Stimulated activated CD4-positive, alpha-beta T cell treated with anti-CD3 and anti-CD28 coated beads, Interleukin-2, amount 100 ng/mL, for 48 hours (primary cell): ENCODE results near the gene LEPR.
"Not testable (repeated sequence)": the region's sequence is repeated elsewhere in the genome, so short reads cannot be mapped to it uniquely, and the experiment has no call there.

ENCODE experiments used
- DNase-seq, 2 donors: peaks; one replicate each; pipeline ENCODE4 v3.0.0-alpha.2; 2020

The LEPR gene, protein sequence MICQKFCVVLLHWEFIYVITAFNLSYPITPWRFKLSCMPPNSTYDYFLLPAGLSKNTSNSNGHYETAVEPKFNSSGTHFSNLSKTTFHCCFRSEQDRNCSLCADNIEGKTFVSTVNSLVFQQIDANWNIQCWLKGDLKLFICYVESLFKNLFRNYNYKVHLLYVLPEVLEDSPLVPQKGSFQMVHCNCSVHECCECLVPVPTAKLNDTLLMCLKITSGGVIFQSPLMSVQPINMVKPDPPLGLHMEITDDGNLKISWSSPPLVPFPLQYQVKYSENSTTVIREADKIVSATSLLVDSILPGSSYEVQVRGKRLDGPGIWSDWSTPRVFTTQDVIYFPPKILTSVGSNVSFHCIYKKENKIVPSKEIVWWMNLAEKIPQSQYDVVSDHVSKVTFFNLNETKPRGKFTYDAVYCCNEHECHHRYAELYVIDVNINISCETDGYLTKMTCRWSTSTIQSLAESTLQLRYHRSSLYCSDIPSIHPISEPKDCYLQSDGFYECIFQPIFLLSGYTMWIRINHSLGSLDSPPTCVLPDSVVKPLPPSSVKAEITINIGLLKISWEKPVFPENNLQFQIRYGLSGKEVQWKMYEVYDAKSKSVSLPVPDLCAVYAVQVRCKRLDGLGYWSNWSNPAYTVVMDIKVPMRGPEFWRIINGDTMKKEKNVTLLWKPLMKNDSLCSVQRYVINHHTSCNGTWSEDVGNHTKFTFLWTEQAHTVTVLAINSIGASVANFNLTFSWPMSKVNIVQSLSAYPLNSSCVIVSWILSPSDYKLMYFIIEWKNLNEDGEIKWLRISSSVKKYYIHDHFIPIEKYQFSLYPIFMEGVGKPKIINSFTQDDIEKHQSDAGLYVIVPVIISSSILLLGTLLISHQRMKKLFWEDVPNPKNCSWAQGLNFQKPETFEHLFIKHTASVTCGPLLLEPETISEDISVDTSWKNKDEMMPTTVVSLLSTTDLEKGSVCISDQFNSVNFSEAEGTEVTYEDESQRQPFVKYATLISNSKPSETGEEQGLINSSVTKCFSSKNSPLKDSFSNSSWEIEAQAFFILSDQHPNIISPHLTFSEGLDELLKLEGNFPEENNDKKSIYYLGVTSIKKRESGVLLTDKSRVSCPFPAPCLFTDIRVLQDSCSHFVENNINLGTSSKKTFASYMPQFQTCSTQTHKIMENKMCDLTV

DNA sequence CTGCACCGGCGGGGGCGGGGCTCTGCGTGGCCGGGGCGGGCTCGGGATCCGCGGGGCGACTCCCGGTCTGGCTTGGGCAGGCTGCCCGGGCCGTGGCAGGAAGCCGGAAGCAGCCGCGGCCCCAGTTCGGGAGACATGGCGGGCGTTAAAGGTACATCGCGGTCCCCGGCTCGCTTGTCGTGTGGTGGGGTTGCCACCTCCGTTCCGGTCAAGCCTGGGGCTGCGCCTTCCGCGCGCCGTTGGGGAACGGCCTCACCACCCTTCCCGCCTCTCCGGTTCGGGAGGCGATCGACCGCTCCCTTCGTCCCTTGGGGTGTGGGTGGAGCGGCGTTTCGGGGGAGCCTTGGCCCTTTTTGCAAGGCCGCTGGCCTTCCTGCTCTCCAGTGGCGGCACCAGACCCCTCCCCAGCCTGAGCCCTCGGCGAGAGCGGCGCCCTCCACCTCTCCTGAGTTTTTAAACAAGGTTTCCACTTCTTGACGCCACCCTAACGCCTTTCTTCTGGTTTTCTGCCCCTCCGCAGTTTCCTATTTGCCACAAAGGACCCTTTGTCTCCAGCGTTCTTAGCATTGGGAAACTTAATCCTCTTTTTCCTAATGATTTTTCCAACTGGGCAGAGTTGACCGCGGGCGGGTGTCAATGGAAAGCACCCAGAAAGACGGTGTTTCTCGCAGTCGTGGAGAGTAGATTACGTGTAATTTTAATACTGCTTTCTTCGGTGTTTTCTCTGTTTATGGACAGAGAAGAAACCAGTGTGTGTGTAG is at the start of gene LEPR, which contains the start of gene LEPROT:
TSS of gene LEPR (plus strand) at position 79 of the 761 bp plus-strand sequence. CDS start 144,898 bp downstream, outside the sequence.
TSS of gene LEPROT (plus strand) at position 79 of the 761 bp plus-strand sequence. CDS start at position 136, 57 bp downstream.
- DNase-seq: no peak

DNA sequence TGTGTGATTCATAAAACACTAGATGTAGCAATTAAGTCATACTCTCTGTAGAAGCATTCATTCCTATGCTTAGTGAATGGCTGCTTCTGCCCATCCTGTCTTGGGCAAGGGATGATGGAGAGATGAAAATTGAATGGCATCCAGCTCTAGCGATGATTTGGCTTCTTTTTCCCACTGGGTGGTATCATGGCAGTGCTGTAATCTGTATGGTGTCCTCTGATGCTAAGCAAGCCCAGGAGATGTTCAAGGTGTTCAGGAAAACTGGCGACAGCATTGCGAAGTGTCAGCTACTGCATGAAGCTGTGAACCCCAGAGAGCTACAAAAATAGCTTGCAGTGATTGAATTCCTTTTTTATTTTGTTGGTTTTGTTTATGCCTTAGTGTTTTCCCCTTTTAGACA is 48.9 kb upstream of the LEPR start:
- DNase-seq: no peak

DNA sequence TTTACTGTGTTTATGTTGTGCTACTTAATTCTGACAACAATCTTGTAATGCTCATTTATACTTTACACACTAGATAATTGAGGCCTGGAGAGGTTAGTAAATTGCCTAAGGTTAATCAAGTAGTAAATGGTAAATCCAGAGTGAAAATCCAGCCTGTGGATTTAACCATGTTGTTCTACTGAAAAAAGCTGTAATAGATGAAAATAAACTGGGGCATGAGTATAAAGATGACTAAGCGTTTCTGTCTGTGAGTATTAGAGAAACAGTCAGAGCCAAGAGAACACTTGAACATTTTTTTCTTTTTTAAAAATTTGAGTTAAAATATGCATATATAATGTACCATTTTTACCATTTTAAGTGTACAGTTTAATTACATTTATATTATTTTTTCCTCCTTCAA is 47.9 kb upstream of the LEPR start:
- no peak for DNase-seq

DNA sequence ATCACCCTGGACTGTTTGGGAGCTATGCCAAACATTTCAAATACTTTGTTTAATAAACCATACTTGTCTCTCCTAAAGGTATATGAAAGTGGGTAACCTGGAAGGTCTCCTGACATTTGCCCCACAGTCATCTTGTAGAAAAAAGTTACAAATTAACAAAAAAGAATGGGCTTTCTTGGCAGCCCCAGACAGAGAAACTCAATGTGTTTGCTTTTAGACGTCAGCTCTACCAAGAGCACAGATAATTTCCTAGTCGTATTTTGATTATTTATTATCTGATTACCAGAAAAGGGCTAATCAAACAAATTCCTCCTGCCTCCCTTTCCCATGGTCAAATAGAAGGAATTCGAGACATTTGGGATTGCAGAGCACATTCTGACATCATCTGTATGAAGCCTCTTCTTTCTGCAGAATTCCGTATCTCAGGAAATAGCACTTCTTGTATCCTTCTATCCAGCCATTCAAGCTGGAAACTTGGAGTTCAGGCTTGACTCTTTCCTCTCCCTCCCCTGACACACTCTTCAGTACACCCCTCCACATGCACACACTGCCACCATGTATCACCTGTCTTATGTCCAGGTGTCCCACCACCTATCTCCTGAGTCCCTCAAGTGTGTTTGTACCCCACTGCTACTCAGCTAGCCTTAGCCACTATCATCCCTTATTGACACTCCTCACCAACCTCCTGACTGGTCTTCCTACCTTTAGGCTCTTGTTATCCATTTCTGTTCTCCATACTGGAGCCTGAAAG is 42.8 kb upstream of the LEPR start:
- DNase-seq: no peak

DNA sequence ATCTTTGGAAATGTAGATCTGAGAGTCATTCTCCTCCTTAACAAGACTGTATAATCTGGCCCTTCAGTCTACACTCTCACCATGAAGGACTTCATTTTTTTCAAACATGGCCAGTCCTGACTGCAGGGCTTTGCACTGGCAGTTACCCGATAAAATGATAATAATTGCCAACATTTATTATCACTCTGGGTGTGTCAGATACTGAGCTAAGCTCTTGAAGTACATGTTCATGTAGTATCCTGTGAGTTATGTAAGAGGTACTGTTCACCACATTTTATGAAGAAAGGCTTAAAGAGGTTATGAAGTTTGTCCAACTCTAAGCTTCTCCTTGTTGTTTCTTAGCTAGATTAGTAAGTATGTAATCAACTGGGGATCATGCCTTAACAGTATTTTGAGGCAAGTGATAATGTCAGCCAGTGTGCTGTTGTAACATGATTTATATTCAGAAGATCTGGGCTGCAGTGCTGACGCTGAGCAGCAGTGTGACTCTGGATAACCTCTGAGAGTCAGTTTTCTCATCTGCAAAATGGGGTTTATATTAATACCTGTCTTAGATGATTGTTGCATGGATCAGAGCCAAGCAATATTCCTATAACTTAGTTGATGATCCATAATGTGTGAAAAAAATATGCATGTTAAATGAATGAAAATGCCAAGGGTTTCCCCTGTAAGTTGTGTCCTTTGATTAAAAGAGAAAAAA is 42.1 kb upstream of the LEPR start:
- no peak for DNase-seq

DNA sequence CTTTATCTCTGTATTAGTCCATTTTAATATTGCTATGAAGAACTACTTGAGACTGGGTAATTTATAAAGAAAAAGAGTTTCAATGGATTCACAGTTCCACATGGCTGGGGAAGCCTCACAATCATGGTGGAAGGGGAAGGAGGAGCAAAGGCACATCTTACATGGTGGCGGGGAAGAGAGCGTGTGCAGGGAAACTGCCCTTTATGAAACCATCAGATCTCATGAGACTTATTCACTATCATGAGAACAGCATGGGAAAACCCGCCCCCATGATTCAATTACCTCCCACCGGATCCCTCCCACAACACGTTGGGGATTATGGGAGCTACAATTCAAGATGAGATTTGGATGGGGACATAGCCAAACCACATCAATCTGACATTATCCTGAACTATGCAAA is 36.0 kb upstream of the LEPR start:
- not testable (repeated sequence) for DNase-seq

DNA sequence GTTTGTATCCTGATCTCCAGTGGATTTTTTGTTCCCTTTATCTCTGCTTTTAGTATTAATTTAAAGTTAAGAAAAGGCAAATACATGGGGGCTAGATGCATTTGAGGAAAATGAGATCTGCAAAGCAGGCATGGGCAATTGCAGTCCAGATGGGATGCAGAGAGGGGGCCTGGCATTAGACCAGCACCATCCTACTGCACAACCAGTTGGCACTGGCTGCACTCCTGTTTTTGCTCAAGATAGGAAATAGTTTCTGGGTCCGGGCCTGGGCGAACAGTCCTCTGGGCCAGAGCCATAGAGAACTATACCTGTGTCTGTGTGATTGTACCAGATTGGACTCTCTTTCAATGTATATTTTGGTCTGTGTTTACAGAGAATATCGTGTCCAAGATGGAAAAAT is 34.0 kb upstream of the LEPR start:
- no peak for DNase-seq

DNA sequence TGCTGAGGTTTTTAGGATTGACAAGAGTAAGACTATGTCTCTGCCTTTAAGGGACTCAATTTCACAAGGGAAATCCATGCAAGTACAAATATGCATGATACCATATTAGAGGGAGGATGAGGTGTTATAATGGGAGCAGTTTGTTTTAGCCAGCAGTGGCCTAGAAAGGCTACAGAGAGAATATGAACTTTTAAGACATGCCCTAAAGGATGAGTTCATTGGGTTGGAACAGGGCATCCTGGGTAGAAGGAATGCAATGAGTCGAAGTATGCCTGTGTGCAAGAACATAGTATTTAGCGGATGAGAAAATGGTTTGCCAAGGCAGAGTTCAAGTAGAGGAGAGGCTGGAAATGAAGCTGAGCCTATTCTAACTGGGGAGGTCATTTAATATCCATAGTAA is 32.6 kb upstream of the LEPR start:
- DNase-seq: no peak

DNA sequence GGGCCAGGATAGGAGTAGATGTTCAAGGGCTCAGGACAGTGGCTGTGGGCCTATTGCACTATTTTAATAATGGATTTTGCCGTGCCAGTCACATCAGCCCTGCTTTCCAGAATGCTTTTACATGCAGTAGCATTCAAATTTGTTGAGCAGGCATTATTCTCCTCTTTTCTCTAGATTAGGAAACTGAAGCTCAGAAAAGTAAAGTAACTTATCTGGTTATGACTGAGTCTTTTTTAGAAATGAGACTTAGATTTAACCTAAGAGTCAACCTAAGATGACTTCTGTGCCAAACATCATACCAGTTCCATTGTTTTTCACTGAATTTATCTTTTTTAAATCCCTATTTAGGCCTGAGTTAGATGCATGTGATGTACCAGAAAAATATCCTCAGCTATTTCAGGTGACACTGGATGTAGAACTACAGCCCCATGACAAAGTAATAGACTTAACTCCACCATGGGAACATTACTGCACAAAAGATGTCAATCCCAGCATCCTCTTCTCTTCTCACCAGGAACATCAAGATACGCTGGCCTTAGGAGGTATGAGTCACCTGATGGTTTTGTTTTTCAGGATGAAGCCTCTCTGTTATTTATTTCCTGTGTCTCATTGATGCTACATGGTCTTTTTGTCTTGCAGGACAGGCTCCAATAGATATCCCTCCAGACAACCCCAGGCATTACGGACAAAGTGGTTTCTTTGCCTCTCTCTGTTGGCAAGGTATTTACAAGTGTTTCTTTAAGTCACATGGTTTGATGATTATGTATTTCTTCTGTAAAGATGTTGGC is 31.4 kb upstream of the LEPR start:
- no peak for DNase-seq

DNA sequence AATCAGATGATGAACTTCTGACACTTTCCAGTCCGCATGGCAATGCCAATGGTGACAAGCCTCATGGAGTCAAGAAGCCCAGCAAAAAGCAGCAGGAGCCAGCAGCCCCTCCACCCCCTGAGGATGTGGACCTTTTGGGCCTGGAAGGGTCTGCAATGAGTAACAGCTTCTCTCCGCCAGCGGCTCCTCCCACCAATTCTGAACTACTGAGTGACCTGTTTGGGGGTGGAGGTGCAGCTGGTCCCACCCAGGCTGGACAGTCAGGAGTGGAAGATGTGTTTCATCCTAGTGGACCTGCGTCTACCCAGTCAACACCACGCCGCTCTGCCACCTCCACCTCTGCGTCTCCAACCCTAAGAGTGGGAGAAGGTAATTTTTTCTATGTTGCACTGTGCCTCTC is 28.0 kb upstream of the LEPR start:
- DNase-seq: no peak

DNA sequence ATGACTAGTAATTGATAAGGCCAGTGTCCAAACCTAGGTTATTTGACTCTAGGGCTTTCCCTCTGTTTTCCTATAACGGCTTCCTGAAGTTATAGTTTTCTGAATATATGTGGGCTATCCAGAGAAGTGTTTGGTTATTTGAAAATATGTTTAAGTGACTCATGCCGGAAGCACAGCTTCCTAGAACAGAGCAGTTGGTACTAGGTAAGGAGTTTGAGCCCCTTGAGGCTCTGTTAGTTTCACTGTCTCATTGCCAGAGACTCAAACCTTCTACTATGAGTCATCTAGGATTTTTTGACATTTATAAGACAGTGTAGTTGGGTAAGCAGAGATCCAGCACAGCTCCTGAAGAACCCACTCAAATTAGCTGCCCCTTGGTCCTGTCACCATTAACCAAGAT is 27.1 kb upstream of the LEPR start:
- DNase-seq: peak in 1 of 2 donors; percentile 11

DNA sequence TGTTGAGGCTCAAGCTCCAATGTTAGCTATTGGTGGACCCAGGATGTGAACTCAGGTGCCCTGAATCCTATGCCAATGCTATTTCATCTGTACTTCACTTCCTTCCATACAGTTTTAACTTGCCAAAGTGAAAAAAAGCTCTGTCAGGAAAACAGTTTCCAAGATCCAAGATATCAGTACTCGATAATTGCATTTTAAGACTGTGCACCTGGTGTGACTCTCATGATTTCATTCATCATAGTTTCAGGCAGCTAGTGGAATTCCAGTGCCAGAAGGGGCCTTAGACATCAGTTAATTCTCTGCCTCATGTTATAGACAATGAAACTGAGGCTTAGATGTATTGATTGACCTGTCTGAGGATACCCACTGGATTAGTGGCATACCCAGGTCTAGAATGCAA is 26.5 kb upstream of the LEPR start:
- DNase-seq: no peak

DNA sequence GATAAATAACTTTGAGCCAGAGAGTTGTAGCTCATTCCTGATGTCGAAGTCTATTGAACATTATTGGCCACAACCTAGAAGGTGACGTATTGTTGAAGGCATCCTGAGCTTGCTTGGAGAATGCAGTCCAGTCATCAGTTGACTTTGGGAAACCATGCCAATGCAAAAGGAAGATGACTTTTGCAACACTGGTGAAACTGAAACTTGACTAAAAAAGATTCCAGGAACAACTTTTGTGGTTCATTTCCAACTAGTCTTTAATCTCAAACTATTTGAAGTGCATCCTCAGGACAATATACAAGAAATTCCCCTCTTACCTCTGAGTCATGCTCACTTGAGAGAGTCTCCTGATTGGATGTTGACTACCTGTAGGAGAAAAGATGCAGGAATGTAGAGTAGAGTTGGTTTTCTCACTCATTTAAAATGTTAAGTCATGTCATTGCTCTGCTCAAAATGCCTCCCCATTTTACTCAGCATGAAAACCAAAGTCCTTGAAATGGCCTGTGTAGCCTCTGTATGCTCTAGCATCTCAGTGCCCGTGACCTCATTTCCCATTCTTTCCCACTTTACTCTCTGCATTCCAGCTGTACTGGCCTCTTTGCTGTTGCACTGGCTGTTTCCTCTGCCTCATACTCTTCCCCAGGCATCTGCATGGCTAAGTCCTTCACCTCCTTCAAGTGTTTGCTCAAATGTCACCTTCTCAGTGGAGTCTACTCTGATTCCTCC is 24.4 kb upstream of the LEPR start:
- DNase-seq: no peak

DNA sequence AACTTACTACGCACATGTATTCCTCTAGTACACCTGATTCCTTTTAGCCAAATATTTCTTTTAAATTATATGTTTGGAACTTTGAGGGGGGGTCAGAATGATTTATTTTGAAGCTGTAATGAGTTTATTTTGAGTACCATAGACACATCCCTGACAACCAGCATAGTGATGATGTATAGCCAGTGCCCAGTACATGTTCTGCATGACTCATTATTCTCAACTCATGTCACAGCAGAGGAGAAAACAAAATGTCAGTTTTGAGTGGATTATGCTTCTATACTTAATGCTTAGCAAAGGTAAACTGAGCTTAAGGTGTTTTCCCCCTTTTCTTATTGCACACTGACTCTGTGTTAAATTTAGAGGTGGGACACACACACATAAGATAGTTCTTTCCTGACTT is 22.4 kb upstream of the LEPR start:
- no peak for DNase-seq

DNA sequence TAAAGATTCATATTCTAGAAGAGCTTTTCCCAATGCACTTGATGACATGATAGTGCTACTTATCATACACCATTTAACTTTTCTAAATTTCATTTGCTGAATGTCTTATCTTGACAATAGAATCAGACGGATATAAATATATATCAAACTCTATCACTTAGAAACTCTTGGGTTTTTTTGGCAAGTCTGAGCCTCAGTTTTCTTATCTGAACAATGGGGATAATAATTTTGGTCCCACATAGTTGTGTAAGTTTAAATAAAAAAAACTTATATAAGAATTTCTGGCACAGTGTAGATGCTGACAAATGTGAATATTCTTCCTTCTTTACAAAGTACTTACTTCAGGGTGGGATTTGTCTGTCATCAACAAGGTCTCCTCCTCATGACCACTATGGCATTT is 21.5 kb upstream of the LEPR start:
- no peak for DNase-seq

DNA sequence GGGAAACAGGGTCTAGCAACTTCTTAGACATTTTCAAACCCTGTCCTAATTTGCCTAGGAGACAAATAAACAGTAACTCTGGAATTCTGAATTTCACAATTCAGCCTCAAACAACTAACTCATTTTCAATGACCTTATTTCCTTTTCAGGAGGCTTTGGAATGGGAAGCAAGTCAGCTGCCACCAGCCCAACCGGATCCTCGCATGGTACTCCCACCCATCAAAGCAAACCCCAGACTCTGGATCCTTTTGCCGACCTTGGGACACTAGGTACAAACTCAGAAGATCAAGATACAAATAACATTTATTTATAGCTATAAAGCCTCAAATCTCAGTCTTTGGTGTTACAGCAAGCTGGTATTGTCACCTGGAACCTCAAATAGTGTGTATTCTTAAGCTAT is 18.9 kb upstream of the LEPR start:
- DNase-seq: no peak

DNA sequence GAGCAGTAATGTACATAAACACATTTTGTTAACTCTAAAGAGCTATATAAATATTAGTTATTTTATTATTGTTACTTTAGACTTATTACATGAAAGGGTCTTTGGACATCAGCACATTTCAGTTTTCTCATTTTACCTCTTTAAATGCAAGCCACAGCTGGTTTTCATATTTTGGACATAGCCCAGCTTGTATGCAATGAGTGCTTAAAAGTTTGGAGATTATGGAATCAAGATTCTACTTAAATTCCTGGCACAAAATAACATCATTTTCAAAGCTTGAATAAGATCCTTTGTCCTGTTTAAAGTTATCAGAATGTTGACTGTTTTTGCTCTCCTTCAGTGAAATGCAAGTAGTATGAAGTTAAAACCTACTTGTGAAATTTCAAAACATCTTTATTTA is 15.5 kb upstream of the LEPR start:
- no peak for DNase-seq

DNA sequence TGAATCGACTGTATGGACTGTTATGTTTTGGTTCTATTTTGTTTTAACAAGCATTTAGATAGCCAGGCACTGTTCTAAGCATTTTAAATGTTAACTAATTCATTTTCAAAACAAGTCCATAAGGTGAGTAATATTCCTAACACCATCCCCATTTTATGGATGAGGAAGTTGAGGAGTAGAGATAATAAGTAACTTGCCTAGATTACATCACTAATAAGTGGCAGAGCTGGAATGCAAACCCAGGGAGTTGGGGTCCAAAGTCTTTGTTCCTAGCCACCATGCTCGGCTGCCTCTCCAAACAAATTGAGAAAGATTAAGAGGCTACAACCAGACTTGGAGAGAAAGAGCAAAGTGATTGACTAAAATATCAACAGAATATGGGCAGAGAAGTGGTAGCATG is 12.6 kb upstream of the LEPR start:
- no peak for DNase-seq

DNA sequence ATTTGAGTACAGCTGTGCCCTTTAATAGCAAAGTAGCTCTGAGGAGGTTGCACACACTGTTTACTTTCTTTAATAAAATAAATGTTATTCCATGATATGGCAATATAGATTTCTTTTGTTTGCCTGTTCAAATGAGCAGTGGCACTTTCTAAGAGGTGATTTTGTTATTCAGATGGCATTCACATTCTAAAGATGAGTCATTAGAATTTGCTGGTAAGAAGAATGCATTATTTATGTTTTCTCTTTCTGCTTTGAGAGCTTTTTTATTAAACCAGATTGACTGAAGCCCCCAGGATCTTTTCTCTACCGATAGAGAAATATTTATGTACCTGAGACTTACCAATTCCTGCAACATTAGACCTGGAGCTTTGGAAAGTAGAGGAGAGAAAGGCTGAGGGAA is 11.2 kb upstream of the LEPR start:
- no peak for DNase-seq
